ENCODE data around the gene SIGLEC12.

SIGLEC12 gene

DNA sequence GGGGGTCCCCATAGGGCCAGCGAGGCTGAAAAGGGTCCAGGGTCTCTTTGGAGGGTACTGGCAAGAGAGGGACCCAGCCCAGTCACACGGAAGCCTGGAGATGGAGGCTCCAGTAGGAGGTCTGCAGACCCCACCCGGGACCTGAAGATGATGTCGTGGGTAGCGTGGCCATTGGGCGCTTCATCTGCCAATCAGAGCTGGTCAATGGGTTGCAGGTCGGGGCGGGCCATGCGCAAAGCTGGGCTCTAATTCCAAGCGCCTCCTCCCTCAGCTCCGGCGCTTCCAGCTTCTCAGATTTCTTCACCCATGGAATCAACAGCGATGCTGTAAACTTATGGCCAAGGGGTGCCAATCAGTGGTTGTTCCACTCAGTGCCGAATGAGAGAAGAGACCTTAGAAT, 10.9 kb downstream of the SIGLEC12 start:
- no peak overlapping the region for H3K27ac ChIP-seq
- TF ChIP-seq, protein P1, sequence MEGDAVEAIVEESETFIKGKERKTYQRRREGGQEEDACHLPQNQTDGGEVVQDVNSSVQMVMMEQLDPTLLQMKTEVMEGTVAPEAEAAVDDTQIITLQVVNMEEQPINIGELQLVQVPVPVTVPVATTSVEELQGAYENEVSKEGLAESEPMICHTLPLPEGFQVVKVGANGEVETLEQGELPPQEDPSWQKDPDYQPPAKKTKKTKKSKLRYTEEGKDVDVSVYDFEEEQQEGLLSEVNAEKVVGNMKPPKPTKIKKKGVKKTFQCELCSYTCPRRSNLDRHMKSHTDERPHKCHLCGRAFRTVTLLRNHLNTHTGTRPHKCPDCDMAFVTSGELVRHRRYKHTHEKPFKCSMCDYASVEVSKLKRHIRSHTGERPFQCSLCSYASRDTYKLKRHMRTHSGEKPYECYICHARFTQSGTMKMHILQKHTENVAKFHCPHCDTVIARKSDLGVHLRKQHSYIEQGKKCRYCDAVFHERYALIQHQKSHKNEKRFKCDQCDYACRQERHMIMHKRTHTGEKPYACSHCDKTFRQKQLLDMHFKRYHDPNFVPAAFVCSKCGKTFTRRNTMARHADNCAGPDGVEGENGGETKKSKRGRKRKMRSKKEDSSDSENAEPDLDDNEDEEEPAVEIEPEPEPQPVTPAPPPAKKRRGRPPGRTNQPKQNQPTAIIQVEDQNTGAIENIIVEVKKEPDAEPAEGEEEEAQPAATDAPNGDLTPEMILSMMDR (conservative IDR thresholded peaks at IDR 0.05) = no peak

DNA sequence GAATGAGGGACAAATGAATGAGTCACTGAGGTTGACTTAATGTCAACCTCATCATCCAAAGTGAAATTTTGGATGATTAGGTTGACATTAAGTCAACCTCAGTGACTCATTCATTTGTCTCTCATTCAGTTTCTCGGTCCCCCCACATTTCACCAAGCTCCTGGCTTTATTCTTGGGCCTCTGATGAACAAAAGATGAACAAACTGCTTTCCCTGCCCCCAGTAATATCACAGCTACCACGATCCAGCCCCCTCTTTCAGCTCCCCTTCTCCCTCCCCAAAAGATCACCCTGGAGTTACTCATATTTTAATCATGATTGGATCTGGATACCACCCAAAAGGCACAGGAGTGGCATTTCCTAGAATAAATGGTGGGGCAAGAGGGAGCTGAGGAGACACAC, 12.5 kb downstream of the SIGLEC12 start:
- TF ChIP-seq, protein P1 (conservative IDR thresholded peaks at IDR 0.05) = no peak
- no peak overlapping the region for H3K27ac ChIP-seq

DNA sequence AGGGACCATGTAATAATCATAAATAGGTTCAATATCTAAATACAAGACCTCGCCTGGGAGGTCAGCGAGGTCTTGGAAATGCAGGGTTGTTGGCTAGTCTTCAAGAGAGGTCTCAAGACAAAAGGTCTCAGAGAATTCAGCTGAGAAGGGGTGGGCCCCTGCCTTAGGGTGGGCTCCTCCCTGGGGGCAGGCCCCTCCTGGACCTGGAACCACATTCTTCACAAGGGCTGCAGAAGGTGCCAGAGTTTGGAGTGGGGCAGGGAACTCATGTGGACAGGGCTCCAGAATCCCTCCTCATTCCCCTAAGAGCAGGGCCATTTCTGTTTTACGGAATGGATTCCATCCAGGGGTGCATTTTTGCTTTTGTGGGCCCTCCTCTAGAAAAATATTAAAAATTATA, 13.1 kb downstream of the SIGLEC12 start:
- TF ChIP-seq, protein P1 (conservative IDR thresholded peaks at IDR 0.05) = no peak
- no peak overlapping the region for H3K27ac ChIP-seq

DNA sequence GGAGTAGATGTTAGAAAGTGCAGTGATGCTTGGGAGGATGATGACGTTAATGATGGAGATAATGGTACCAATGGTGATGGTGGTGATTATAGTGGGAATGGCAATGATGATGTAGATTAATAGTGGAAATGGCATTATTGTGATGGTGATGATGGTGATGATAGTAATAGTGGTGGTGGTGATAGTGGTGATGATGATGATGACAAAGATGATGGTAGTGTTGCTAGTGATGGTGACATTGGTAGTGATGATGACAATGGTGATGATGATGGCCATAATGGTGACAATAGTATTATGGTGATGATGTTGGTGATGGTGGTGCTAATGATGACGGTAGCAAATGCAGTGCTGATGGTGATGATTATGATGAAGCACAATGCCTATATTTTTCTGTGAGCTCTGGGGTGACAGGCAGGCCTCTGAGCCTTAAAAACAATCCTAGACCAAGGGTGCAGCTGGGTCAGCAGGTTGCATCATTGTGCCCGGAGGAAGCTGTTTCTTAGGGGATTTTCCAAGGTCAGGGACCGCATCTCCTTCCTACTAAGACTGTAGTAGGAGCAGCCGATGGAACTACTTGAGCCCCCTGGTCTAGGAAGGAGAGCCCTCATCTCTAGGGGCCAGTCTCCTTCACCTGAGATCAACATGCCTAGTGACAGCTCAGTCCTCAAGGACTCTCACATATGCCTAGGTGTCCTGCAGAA, 15.5 kb downstream of the SIGLEC12 start:
- TF ChIP-seq, protein P1 (conservative IDR thresholded peaks at IDR 0.05) = no peak
- no peak overlapping the region for H3K27ac ChIP-seq

DNA sequence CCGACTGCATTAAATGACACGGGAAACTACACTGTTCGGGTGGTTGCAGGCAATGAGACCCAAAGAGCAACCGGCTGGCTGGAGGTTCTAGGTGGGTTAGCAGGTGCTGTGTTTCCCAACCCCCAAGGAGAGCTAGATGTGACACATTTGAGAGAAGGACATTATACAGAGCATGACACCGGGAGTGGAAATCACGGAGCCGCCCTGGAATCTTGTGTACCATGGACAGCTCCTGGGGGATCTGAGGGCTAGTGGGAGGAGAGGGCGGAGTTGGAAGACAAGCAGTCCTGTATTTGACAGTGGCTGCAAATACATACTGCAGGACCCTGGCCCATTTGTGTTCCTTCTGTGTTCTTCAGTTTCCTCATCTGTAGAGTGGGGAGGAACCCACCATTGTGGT, 21.0 kb downstream of the SIGLEC12 start:
- TF ChIP-seq, protein P1 (conservative IDR thresholded peaks at IDR 0.05) = no peak
- H3K27ac ChIP-seq = no peak overlapping the region

DNA sequence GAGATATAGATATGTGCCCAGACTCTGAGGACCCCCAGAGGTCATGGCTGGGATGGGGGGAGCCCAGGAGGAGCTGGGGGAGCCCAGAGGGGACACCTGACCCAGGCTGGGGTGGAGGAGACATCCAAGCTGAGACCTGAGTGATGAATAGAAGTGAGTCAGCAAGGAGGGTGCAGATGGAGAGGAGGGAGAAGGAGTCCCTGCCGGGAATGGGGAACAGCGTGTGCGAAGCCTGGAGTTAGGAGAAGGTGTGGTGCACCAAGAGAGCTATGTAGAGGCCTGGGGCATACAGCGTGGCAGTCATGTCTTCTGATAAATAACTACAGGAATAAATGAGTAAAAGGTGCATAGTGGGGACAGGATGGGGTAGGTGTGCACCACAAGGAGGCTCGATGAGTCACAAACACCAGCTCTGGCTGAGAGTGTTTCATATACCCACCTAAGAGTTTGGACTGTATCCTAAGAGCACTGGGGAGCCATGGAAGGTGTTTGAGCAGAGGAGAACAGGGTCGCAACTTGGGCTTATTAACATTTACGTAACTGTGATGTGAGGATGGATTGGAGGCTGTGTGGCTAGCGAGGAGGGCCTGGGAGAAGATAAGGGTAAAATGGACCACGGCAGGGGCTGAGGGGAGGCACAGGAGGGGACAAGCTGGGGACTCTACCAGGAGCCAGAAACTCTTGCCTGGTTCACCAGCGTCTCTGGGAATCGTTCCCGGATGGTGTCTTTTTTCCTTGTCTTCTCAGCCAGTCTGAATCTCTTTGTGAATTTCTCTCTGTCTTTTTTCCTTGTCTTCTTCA, 21.9 kb downstream of the SIGLEC12 start:
- TF ChIP-seq, protein P1 (conservative IDR thresholded peaks at IDR 0.05) = no peak
- H3K27ac ChIP-seq = no peak overlapping the region

DNA sequence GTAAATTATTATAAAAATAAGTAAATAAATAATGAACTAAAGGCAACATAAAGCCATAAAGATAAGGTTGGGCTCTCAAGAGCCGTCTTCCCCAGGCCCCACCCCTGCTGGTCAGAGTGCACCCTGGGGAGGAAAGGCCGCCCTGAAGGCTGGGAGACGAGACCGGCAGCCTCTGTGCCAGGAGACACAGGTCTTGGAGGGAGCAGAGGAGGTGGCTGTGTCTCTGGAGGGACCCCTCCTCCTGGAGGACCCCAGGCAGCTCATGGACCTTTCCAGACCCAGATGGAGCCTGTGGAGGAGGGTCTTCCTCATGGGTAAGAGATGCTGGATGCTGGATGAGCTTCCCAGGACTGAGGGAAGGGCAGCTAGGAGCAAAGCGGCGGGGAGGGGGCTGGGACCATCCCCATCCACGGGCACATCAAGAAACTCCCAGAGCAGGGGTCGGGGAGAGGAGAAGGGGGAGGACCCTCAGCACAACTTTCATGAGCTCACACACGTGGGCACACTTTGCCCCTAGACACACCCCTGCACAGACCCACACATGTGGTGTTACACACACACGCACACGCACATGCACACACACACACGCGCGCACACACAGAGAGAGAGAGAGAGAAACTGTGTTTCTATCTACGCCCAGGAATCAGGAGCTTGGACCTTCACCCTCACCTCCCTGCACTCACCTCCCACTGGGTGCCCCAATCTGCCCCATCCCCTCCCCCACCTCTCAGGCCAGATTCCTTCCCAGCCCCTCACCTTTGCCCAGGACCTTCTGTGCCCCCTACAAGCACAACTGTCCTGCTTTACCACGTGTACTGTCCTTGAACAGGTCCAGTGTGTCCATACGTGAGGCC, 23.0 kb downstream of the SIGLEC12 start, which contains the start of gene CEACAM18:
TSS of gene CEACAM18 (plus strand) at position 159 of the 854 bp plus-strand sequence.
- TF ChIP-seq, protein P1 (conservative IDR thresholded peaks at IDR 0.05) = no peak
- H3K27ac ChIP-seq = no peak within 1 kb of the TSS

Measured in VCaP (cell line).